Measurements from ENCODE around the gene INCA1. TPM values are rescaled to one million over a fixed set of nuclear protein-coding genes. Genes with fewer than 3 reads are reported as not detected.
A peak's percentile ranks its signal among the peaks of the same experiment; 100 is the strongest.

The INCA1 gene
- total RNA-seq, 2 donors from 2014 or later: 0.99 to 1.7 TPM

DNA sequence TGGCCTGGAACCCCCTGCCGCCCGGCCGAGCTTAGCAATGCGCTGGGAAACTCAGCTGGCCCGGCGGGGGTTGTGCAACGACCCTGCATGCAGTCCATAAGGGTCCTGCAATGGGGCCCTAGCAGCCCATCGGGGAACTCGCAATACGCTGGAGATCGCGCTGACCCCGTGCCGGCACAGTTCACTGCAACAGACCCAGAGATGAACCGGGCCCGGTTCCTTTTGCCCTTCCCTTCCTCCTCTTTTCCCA is 57.9 kb downstream of the INCA1 start:
- peak overlapping the region; percentile 98 for H3K4me3 ChIP-seq (ENCODE audit: low read length)
- H3K4me1 ChIP-seq (ENCODE audit: control insufficient read depth, insufficient read depth, low read length): peaks cover 6% of the 10 kb centered on the region
- Mint-ChIP-seq H3K27ac (peak overlapping the region; percentile 99), H3K27me3 (ENCODE audit: insufficient read depth) (no peaks in the 10 kb centered on the region), H3K36me3 (ENCODE audit: low read depth) (peaks cover 40% of the 10 kb centered on the region), H3K9me3 (no peaks in the 10 kb centered on the region), H3K4me3 (peak overlapping the region; percentile 94), H3K4me1 (peaks cover 25% of the 10 kb centered on the region)
- H3K36me3 ChIP-seq (ENCODE audit: control insufficient read depth, insufficient read depth, low read length): peaks cover 43% of the 10 kb centered on the region
- no peak for DNase-seq
- peak overlapping the region; percentile 84 for H3K9ac ChIP-seq (ENCODE audit: extremely low read depth, low read length, poor library complexity, severe bottlenecking)
- 0% methylated on average over 11 to 16 of the region's 16 CpGs for WGBS, 2 experiments (ENCODE audit: insufficient coverage in 1 of 2, insufficient read length in 1 of 2)
- H3K27me3 ChIP-seq (ENCODE audit: control insufficient read depth, insufficient read depth, low read length, poor library complexity, severe bottlenecking): no peaks in the 10 kb centered on the region
- H3K27ac ChIP-seq (ENCODE audit: low read depth, low read length): peak overlapping the region; percentile 96
- TF ChIP-seq, protein P1, sequence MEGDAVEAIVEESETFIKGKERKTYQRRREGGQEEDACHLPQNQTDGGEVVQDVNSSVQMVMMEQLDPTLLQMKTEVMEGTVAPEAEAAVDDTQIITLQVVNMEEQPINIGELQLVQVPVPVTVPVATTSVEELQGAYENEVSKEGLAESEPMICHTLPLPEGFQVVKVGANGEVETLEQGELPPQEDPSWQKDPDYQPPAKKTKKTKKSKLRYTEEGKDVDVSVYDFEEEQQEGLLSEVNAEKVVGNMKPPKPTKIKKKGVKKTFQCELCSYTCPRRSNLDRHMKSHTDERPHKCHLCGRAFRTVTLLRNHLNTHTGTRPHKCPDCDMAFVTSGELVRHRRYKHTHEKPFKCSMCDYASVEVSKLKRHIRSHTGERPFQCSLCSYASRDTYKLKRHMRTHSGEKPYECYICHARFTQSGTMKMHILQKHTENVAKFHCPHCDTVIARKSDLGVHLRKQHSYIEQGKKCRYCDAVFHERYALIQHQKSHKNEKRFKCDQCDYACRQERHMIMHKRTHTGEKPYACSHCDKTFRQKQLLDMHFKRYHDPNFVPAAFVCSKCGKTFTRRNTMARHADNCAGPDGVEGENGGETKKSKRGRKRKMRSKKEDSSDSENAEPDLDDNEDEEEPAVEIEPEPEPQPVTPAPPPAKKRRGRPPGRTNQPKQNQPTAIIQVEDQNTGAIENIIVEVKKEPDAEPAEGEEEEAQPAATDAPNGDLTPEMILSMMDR (conservative IDR thresholded peaks at IDR 0.05): no peak
- H3K9me3 ChIP-seq (ENCODE audit: control insufficient read depth, low read length): no peaks in the 10 kb centered on the region

DNA sequence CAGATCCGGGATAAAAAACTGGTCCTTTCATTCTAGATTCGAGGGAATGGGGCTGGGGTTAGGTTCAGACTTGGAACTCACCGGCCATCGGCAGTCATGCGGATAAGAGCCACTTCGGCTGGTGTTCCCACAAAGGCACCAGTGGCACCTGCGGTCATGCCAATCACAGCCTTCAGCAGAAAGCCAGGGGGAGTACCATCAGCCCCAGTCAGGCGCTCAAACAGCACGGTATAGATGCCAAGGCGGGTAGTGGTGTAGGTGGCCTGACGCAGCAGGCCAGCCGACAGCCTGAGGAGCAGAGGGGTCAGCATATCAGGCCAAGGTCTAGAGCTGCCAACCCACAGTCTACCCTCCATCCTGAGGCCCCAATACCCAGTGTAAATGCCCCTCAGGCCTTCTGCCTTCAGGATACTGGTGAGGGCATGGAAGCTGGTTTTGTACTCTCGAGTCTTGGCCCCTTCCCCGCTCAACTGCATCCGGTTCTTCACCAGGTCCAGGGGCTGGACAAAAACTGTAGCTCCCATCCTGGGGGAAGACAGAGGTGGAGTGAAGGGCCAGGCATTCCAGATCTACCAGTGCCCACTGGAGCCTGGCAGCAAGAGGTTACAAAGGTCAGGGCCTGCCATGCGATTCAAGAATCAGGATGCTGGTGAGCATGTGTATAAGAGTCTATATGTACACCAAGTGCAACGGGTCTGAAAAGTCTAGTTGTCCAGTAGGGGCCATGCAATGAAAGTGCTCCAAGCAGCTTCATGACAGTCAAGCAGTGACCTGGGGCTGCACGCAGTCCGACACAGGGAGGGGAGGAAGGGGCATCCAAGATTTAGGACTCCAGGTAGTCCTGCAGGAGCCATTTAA is 58.4 kb downstream of the INCA1 start:
- H3K4me3 Mint-ChIP-seq: peak overlapping the region; percentile 94
- no peaks in the 10 kb centered on the region for H3K9me3 Mint-ChIP-seq
- TF ChIP-seq, protein P1 (conservative IDR thresholded peaks at IDR 0.05): no peak
- H3K9ac ChIP-seq (ENCODE audit: extremely low read depth, low read length, poor library complexity, severe bottlenecking): peak overlapping the region; percentile 84
- H3K27me3 ChIP-seq (ENCODE audit: control insufficient read depth, insufficient read depth, low read length, poor library complexity, severe bottlenecking): no peaks in the 10 kb centered on the region
- H3K9me3 ChIP-seq (ENCODE audit: control insufficient read depth, low read length): no peaks in the 10 kb centered on the region
- H3K36me3 ChIP-seq (ENCODE audit: control insufficient read depth, insufficient read depth, low read length): peaks cover 42% of the 10 kb centered on the region
- peak overlapping the region; percentile 98 for H3K4me3 ChIP-seq (ENCODE audit: low read length)
- H3K4me1 Mint-ChIP-seq: peaks cover 27% of the 10 kb centered on the region
- no peak for DNase-seq
- H3K27me3 Mint-ChIP-seq (ENCODE audit: insufficient read depth): no peaks in the 10 kb centered on the region
- peak overlapping the region; percentile 99 for H3K27ac Mint-ChIP-seq
- peaks cover 6% of the 10 kb centered on the region for H3K4me1 ChIP-seq (ENCODE audit: control insufficient read depth, insufficient read depth, low read length)
- peak overlapping the region; percentile 96 for H3K27ac ChIP-seq (ENCODE audit: low read depth, low read length)
- 71% methylated on average over 16 to 19 of the region's 19 CpGs for WGBS, 2 experiments (ENCODE audit: insufficient coverage in 1 of 2, insufficient read length in 1 of 2)
- H3K36me3 Mint-ChIP-seq (ENCODE audit: low read depth): peaks cover 36% of the 10 kb centered on the region

Small RNA genes lying within 50 kb of the gene (microRNA-seq; reads per million reads assigned to microRNA genes)
- gene MIR6864 (ENCODE audit: borderline microRNAs expressed) (not detected), gene MIR6865 (ENCODE audit: borderline microRNAs expressed) (not detected)

Other genes starting within 250 kb of the INCA1 start
- gene TM4SF5, start 225.6 kb downstream of the INCA1 start, total RNA-seq: not detected
- 1 to 10 TPM in 1 of 2 donors, under 1 TPM in 1; 0.75 to 1.0 TPM for gene VMO1, start 211.2 kb downstream of the INCA1 start, total RNA-seq
- gene GLTPD2, start 208.6 kb downstream of the INCA1 start, total RNA-seq: 1 to 10 TPM in 1 of 2 donors, under 1 TPM in 1; 0.88 to 1.6 TPM
- gene PSMB6, start 201.4 kb downstream of the INCA1 start, total RNA-seq: 100 to 1,000 TPM; 211 to 216 TPM
- gene PLD2, start 190.4 kb downstream of the INCA1 start, total RNA-seq: 10 to 100 TPM; 72.7 to 75.2 TPM
- 10 to 100 TPM; 75.0 to 79.7 TPM for gene MINK1, start 164.2 kb downstream of the INCA1 start, total RNA-seq
- 1 to 10 TPM in 1 of 2 donors, under 1 TPM in 1; 0.82 to 4.8 TPM for gene C17orf107, start 98.0 kb downstream of the INCA1 start, total RNA-seq
- 1 to 10 TPM in 1 of 2 donors, under 1 TPM in 1; 0.71 to 1.2 TPM for gene CHRNE, start 94.4 kb downstream of the INCA1 start, total RNA-seq
- not detected for gene GP1BA, start 65.2 kb downstream of the INCA1 start, total RNA-seq
- gene SLC25A11, start 57.5 kb downstream of the INCA1 start, total RNA-seq: 10 to 100 TPM; 59.9 to 76.9 TPM
- 100 to 1,000 TPM; 120 to 123 TPM for gene RNF167, start 57.3 kb downstream of the INCA1 start, total RNA-seq
- 100 to 1,000 TPM; 880 to 935 TPM for gene PFN1, start 49.0 kb downstream of the INCA1 start, total RNA-seq
- gene ENO3, start 46.4 kb downstream of the INCA1 start, total RNA-seq: 10 to 100 TPM; 34.1 to 53.6 TPM
- gene SPAG7, start 29.7 kb downstream of the INCA1 start, total RNA-seq: 10 to 100 TPM; 81.1 to 84.4 TPM
- 10 to 100 TPM; 13.6 to 24.8 TPM for gene CAMTA2, start 9.8 kb downstream of the INCA1 start, total RNA-seq
- 100 to 1,000 TPM; 108 to 133 TPM for gene KIF1C, start 428 bp upstream of the INCA1 start, total RNA-seq
- under 1 TPM in 1 of 2 donors, not detected in 1; 0.13 TPM for gene SLC52A1, start 37.9 kb upstream of the INCA1 start, total RNA-seq
- 1 to 10 TPM in 1 of 2 donors, under 1 TPM in 1; 0.09 to 1.3 TPM for gene ZFP3, start 80.9 kb upstream of the INCA1 start, total RNA-seq
- gene ZNF232, start 114.4 kb upstream of the INCA1 start, total RNA-seq: 10 to 100 TPM; 27.2 to 32.1 TPM
- gene USP6, start 118.5 kb upstream of the INCA1 start, total RNA-seq: under 1 TPM; 0.13 TPM
- gene ZNF594, start 194.3 kb upstream of the INCA1 start, total RNA-seq: 10 to 100 TPM; 13.9 to 15.5 TPM
- not detected for gene SCIMP, start 237.3 kb upstream of the INCA1 start, total RNA-seq